Adrenal gland (tissue), 5 donors: ENCODE data around the gene BLVRA.

Experiments
- CTCF ChIP-seq, 6 experiments: fragments of 450-650 bp in 4 of 6; fragments of 200-600 bp in 2 of 6; sonication (generic) in 1 of 6; IDR thresholded peaks; 1 replicate in 5 of 6; 2 replicates in 1 of 6; pipeline versions ENCODE4 v1.5.1 to v1.8.0; 2016 to 2021; ENCODE audit warnings: antibody characterized with exemption in 6 of 6, mild to moderate bottlenecking in 2 of 6, moderate library complexity in 1 of 6
- POLR2A ChIP-seq, 2 donors: fragments of 450-650 bp; IDR thresholded peaks; one replicate each; pipeline ENCODE4 v1.6.1; 2017; ENCODE audit warnings: antibody characterized with exemption in 2 of 2, mild to moderate bottlenecking in 2 of 2, moderate library complexity in 1 of 2
- donor health status: DM: no; HTN: no; CAD: no.

GRCh38 chr7:43844662-43845061, 86.2 kb downstream of the BLVRA start:
- TF ChIP-seq CTCF (IDR thresholded peaks at IDR 0.05) (no peak), POLR2A (IDR thresholded peaks at IDR 0.05) (no peak)
